GM04503 (cell line): Measurements from ENCODE around the gene ALLC.

ENCODE experiments used
- DNase-seq: peaks from one replicate; pipeline ENCODE4 v3.0.0-alpha.2; 2012; ENCODE audit warnings: low read depth

The ALLC gene

GRCh38 chr2:3679180-3679579 lies 21.2 kb downstream of the ALLC start:
- no peak for DNase-seq

GRCh38 chr2:3679616-3680393 lies 21.8 kb downstream of the ALLC start:
- DNase-seq: no peak

DNA sequence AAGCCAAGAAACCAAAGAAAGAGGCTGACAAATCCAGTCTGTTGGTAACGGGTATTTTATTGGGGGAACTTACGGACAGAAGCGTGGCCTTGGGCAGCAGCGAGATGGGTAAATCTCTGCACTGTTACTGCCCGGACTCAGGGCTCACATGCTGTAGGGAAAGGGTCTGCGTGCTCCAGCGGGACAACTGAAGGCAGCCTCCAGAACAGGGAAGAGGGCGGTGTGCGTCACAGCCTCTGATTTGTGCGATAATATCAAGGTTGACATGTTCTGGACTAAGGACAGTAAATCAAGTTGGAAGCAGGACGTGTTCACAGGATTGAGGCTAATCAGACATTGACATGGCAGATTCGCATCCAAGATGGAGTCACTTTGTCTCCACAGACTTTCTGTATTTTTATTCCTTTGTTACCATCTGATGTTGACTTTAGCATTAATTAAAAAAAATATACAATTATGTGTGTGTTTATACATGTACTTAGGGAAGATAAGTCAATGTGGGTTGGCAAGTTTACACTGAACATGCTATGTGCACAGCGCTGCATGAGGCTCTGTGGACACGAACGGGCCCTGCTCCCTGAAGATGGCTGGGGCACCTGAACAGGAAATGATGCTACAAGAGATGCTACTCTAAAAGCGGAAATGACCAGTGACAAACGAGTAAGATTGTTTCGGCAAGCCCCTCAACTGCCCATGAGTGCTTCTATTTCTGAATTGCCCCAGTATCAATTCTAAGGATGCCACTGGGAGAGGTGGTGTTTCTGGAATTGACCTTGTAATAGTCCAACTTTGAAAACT lies 22.7 kb downstream of the ALLC start:
- no peak for DNase-seq

- DNase-seq: no peak
Observed at GRCh38 chr2:3681625-3682024, 23.6 kb downstream of the ALLC start.

- DNase-seq: no peak
Observed at GRCh38 chr2:3682811-3683210, 24.8 kb downstream of the ALLC start.

- DNase-seq: no peak
Observed at GRCh38 chr2:3683748-3684454, 25.9 kb downstream of the ALLC start.

DNA sequence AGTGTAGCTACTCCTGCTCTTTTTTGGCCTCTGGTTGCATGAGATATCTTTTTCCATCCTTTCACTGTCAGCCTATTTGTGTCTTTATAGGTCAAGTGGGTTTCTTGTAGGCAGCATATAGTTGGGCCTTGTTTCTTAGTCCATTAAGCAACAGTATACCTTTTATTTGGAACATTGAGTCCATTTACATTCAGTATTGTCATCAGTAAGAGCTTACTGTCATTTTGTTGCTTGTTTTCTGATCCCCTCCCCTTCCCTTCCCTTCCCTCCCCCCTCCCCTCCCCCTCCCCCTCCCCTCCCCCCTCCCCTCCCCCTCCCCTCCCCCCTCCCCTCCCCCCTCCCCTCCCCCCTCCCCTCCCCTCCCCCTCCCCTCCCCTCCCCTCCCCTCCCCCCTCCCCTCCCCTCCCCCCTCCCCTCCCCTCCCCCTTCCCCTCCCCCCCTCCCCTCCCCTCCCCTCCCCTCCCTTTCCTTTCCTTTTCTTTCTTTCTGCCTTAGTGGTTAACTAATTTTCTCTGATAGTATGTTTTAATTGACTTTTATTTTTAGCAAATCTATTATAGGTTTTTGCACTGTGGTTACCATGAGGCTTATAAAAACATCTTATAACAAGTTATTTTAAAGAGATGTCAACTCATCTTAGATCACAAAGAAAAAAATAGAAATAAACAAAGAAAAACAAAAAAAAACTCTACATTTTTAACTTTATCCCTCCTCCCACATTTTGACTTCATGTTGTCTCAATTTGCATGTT lies 32.2 kb downstream of the ALLC start:
- DNase-seq: no peak

DNA sequence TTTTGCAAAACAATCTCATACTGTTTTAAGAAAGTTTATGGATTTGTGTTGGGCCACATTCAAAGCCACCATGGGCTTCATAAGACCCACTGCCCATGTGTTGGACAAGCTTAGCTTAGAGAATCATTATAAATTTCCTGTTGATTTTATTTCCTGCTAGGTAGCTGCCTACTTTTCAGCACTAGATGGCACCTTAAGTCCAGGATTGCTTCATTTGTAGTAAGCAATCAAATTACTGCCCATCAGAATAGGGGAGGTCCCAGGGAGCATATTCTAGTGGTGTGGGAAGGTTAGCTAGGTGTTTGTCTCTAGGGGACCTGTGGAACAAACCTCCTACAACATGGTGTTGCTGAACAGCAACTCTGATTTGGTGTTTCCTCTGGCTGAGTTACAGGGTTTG lies 34.4 kb downstream of the ALLC start:
- DNase-seq: no peak

DNA sequence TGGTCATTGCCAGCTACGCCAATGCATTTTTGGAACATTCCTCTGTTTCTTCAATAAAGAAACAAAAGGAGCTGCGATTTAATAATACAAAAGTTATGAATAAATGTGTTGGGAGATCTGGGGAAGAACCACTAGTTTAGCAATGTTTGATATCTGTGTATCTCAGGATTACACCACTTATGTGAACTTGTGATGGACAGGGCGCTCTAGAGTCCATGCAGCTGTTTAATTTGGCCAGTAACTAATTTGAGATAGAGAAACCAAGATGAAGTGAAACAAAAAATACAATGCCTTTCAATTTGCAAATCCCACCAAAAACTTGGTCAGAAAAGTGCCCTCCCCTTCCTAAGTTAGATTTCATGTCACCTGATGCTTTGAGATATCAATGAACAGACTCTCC lies 38.5 kb downstream of the ALLC start:
- DNase-seq: no peak

DNA sequence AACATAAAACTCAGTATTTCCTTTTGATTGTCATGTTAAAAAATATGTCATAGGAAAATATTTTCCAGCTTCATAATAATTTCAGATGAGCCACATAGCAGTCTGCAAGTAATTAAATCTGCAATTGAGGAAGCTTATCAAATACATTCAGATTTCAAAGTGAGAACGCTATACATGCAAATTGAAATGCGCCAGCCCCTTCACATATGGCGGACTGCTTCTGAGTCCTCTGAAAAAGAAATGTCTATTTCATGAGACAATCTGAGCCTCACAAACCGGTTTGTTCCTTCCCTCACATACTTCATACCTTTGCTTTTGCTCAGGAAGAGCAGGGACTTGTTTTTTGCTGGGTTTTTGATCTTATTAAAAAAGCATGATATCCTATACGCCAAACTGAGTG lies 43.1 kb downstream of the ALLC start:
- DNase-seq: no peak

DNA sequence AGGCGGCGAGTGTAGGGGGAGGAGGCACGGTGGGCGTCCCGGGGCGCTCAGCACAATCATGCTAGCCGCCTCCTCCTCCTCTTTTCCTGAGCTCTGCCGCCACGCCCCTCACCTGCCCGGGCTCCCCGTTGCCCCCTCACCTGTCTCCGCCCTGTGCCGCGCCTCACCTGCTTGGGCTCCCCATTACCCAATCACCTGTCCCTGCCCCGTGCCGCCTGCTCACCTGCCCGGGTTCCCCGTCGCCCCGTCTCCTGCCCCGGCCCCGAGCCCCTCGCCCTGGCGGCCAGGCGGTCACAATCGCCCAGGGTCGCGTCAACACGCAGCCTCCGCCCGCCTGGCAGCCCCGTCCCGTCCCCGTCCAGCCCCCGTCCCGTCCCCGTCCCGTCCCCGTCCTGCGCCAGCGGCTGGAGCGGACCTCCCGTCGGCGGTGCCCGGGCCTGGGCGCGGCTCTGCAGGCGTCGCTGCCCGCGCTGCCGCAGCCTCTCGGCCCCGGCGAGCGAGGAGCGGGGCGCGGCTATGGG lies 45.3 kb downstream of the ALLC start, which contains the start of gene DCDC2C:
TSS of gene DCDC2C (plus strand) at position 340 of the 521 bp plus-strand sequence. CDS start at position 517, 177 bp downstream.
- DNase-seq: no peak

DNA sequence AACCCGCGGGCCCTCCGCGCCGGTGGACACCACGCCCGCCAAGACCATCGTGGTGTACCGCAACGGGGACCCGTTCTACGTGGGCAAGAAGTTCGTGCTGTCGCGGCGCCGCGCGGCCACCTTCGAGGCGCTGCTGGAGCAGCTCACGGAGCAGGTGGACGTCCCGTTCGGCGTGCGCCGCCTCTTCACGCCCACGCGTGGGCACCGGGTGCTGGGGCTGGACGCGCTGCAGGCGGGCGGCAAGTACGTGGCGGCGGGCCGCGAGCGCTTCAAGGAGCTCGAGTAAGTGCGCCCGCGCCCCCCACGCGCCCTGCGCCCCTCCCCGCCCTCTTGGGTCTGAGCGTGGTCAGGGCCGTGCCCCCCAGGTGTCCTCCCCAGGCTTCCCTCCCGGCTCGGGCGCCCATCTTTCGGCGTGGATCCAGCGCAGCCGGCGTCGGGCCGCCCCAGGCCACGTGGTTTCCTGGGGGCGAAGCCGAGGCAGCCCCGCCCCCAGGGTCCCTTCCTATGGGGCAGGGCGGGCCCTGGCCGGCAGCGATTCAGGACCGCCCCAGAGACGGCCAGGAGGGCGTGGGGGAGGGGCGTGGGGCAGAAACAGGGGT lies 45.9 kb downstream of the ALLC start:
- DNase-seq: no peak

DNA sequence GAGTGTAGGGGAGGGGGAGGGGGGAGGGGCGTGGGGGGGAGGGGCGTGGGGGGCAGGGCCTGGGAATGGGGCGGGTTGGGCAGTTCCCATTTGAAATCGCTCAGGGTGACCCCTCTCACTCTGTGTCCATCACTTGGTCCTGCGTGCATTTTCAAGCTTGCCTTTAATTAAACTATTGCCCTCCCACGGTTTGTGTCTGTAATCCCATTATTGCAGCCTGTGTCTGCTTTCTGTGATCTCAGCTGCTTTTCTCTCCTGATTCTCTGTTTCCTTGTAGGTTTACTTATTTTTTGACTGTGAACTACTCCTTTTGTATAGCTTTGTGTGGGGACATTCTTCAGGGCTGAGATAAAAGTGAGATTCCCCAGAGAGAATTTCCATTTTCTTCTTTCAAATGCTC lies 46.7 kb downstream of the ALLC start:
- no peak for DNase-seq

- DNase-seq: no peak
Observed at GRCh38 chr2:3705782-3706181, 47.8 kb downstream of the ALLC start.

DNA sequence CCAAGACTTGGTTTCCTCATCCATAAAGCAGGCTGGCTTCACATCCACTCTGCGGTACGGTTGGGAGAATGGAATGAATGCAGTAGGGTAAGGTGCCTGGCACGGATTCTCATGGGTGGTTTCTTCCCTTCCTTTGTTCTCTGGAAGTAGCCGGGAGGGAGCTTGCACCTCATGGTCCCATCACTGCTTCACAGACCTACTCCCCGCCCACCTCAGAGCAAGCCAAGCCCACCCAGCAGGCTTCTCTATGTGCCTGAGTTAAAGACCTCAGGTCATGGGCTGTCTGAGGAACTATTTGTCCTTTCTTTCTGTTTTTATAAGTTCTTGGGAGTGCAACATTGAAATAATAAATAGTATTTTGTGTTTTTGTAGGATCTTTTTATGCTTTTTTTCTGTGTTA lies 48.9 kb downstream of the ALLC start:
- DNase-seq: no peak

GRCh38 chr2:3708576-3708975 lies 50.6 kb downstream of the ALLC start:
- no peak for DNase-seq

GRCh38 chr2:3709225-3709624 lies 51.2 kb downstream of the ALLC start:
- DNase-seq: no peak

GRCh38 chr2:3712424-3712823 lies 54.4 kb downstream of the ALLC start:
- no peak for DNase-seq

DNA sequence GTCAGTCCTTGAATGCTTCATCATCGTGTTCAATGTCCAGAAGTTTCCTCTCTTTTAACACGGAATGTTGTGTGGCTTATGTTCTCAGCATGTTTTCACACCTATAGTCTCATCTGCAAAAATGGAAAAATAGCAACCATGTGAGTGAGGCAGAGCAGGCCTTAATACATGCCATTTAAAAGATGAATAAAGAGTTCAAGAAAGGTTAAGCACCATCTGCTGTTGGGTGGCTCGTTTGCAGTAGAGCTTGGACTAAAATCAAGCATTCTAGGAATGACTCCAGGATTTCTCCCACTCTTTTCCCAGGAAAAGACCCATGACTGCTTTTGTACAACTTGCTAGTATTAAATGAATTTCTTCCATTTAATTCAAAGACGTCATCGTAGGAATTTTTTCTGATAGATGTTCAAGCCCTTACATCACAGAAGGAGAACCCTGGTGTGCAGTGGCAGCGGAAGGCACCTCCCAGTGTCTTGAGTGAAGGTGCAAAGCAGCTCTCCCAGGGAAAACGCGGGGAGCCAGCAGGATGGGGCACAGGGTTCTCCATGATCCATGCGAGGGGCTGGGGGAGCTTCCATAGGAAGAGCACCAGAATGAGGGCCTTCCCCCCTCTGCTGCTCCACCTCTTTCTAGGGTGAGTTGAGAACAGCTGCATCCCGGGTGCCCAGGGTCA lies 55.0 kb downstream of the ALLC start:
- DNase-seq: no peak

- no peak for DNase-seq
Observed at GRCh38 chr2:3718679-3719078, 60.7 kb downstream of the ALLC start.

DNA sequence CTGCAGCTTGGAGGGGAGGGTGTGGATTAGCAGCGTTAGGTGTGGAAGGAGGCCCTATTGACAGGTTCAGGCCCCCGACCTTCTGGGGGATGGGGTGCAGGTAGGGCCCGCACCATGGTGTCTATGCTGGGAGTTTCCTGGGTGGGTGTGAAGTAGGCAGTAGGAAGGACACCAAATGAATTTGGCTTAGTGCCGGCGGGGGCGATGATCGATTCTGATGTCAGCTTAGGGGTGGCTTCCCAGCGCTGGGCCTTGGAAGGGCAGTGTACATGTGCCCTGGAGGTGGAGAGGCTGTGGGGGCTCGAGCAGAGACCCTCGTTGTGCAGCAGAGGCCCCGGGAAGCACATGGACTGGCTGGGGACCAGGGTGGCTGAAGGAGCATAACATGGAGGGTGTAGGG lies 67.0 kb downstream of the ALLC start:
- no peak for DNase-seq
